Right lobe of liver (tissue), 6 donors: ENCODE data around the gene ENPP6. TPM values are rescaled to one million over a fixed set of nuclear protein-coding genes. Genes with fewer than 3 reads are reported as not detected.
A peak's percentile ranks its signal among the peaks of the same experiment; 100 is the strongest.

Experiments used
- ATAC-seq, 4 donors: fragments of 200-7000 bp; cut with Tn5 transposase; one replicate each; pipeline ENCODE4 v1.9.1; 2020; ENCODE audit warnings: mild to moderate bottlenecking in 4 of 4, moderate library complexity in 4 of 4
- DNase-seq, 3 donors: peaks; one replicate each; pipeline ENCODE4 v3.0.0-alpha.2; 2020
- H3K27ac ChIP-seq, 3 donors: fragments of 200-600 bp; one replicate each; pipeline ENCODE4 v1.8.0; 2022
- H3K27me3 ChIP-seq, 2 donors: fragments of 200-600 bp; one replicate each; pipeline ENCODE4 v1.8.0; 2022
- H3K36me3 ChIP-seq, 4 donors: fragments of 200-600 bp; sonication (generic) in 1 of 4; one replicate each; pipeline versions ENCODE4 v1.5.1 to v1.8.0; 2017 to 2022; ENCODE audit warnings: control low read depth in 1 of 4
- H3K4me1 ChIP-seq, 4 donors: fragments of 200-600 bp; sonication (generic) in 1 of 4; one replicate each; pipeline versions ENCODE4 v1.5.1 to v1.8.0; 2017 to 2022; ENCODE audit warnings: control low read depth in 1 of 4
- H3K4me3 ChIP-seq, 3 donors: fragments of 200-600 bp; one replicate each; pipeline ENCODE4 v1.8.0; 2022
- H3K9me3 ChIP-seq, 4 donors: fragments of 200-600 bp; sonication (generic) in 1 of 4; one replicate each; pipeline versions ENCODE4 v1.5.1 to v1.8.0; 2017 to 2022; ENCODE audit warnings: control low read depth in 1 of 4
- POLR2A ChIP-seq: fragments of 450-650 bp; IDR thresholded peaks from one replicate; pipeline ENCODE4 v1.6.1; 2017; ENCODE audit warnings: antibody characterized with exemption, mild to moderate bottlenecking
- WGBS: methylation state at CpG from one replicate; pipeline ENCODE4 v1.1.6; 2018; ENCODE audit warnings: low coverage, low lambda C conversion rate; ENCODE audit not compliant: insufficient coverage; ENCODE audit errors: missing lambda C conversion rate; 5-methylcytosine and 5-hydroxymethylcytosine counted together
- intact Hi-C, 2 donors: fragments of 100-400 bp; cut with DNase I; formaldehyde crosslinking; loops; one replicate each; pipeline versions ENCODE4 v1.11.2 to v1.14.1; 2022
- total RNA-seq, 6 experiments: library from RNA; depleted of rRNA in 2 of 6; stranded (reverse); fragments of >200 nt in 2 of 6; fragmentation: NEBNext Ultra II Directional in 3 of 6; extraction: Animal tissue kit (Norgen Biotek cat#: 25700) in 3 of 6; gene quantifications; one replicate each; pipeline versions ENCODE4 v1.1.0 to v1.2.4, GENCODE V29; 2016 to 2023
- TF ChIP-seq, protein P1 (sequence below), 4 donors: fragments of 200-600 bp in 3 of 4; fragments of 450-650 bp in 1 of 4; IDR thresholded peaks; one replicate each; pipeline versions ENCODE4 v1.5.1 to v1.8.0; 2016 to 2022; ENCODE audit warnings: antibody characterized with exemption in 4 of 4, mild to moderate bottlenecking in 2 of 4
- donor health status: DM: no; HTN: yes; CAD: no.
- donor health status: DM: no; HTN: no; CAD: no.
- donor health status: DM: no; HTN: no; CAD: no.
- donor health status: DM: no; HTN: yes; CAD: no.
- donor health status: DM: no; HTN: yes; CAD: no.

Gene ENPP6
- total RNA-seq, 6 experiments from 2014 or later = 0.06 to 0.42 TPM; not detected in 4

DNA sequence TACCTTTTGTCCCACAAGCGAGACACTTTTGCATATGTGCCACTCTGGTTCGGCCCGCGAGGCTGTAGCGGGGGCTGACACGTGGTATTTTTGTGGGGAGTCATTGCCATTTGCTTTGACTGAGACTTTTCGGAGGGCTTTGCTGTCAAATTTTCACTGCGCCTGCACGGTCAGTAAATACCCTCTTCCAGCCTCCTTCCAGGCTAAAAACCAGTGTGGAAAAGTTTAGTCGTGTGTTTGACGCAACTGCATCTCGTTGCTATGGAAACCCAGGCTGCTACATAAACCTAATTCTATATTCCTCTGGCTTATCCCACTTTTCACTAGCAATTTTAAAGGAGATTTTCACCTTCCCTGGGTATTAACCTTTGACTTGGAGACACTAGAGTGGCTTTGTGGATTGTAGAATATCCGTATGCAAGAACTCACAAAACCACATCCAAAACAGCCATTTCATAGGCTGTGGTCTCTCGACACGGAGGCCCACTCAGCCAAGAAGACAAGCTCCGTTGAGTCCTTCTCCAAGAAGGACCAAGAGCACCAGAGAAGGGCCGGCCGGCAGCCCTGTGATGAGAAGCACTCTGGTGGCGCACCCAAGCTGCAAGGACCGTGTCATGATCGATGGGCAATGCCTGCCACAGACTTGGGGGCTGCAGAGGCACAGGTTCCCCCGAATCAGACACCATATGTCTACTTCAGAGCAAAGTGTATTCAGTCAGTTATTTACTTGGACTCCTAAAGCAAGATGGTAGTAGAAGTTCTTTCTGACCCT, 38.4 kb upstream of the ENPP6 start:
- Histone ChIP-seq H3K4me3 (no peak overlapping the region), H3K36me3 (no peaks in the 10 kb centered on the region), H3K9me3 (no peaks in the 10 kb centered on the region), H3K27me3 (no peaks in the 10 kb centered on the region), H3K27ac (no peak overlapping the region), H3K4me1 (no peaks in the 10 kb centered on the region)
- intact Hi-C loops = loop anchor here in 1 of 2 donors (10.0 kb wide), 1 partner anchor 91 kb away; no protein-coding TSS in a partner anchor
- 72% methylated on average over 12 of the region's 22 CpGs for WGBS
- no peak for TF ChIP-seq POLR2A
- TF ChIP-seq, protein P1, sequence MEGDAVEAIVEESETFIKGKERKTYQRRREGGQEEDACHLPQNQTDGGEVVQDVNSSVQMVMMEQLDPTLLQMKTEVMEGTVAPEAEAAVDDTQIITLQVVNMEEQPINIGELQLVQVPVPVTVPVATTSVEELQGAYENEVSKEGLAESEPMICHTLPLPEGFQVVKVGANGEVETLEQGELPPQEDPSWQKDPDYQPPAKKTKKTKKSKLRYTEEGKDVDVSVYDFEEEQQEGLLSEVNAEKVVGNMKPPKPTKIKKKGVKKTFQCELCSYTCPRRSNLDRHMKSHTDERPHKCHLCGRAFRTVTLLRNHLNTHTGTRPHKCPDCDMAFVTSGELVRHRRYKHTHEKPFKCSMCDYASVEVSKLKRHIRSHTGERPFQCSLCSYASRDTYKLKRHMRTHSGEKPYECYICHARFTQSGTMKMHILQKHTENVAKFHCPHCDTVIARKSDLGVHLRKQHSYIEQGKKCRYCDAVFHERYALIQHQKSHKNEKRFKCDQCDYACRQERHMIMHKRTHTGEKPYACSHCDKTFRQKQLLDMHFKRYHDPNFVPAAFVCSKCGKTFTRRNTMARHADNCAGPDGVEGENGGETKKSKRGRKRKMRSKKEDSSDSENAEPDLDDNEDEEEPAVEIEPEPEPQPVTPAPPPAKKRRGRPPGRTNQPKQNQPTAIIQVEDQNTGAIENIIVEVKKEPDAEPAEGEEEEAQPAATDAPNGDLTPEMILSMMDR (IDR thresholded peaks at IDR 0.05) = no peak
- ATAC-seq (no peak), DNase-seq (no peak)

DNA sequence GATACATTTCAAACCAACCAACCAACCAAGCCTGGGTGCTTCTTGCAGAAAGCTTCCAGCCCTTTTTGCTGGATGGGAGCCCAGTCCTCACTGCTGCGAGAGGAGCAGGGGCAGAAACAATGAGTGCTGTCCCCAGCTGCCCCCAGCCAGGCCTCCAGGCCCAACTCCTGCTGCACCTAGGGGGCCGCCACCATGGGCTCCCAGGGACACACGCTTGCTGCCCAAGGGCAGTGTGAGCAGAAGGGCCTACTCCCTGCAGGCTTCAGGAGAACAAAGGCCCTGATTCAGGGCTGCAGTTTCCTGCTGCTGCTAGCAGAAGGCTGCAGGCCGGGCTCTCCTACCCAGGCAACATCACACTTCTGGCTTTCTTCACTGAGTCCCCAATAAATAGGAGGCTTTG, 37.7 kb upstream of the ENPP6 start:
- Histone ChIP-seq H3K4me3 (no peak overlapping the region), H3K27ac (no peak overlapping the region), H3K27me3 (no peaks in the 10 kb centered on the region), H3K36me3 (no peaks in the 10 kb centered on the region), H3K9me3 (no peaks in the 10 kb centered on the region), H3K4me1 (no peaks in the 10 kb centered on the region)
- DNase-seq (no peak), ATAC-seq (no peak)
- no CpG with 5 or more reads among the region's 4 CpGs for WGBS
- intact Hi-C loops = loop anchor here in 1 of 2 donors (10.0 kb wide), 1 partner anchor 91 kb away; no protein-coding TSS in a partner anchor
- TF ChIP-seq, protein P1 (IDR thresholded peaks at IDR 0.05) = no peak
- no peak for TF ChIP-seq POLR2A

DNA sequence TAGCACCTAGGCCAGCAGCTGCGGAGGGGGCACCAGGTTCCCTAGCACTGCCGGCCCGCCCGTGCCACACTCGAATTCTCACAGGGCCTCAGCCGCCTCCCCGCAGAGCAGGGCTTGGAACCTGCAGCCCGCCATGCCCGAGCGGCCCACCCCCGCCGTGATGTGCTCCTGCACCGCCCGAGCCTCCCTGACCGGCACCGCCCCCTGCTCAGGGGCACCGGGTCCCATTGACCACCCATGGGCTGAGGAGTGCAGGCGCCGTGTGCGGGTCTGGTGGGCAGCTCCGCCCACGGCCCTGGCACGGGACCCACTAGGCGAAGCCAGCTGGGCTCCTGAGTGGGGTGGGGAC, 35.4 kb upstream of the ENPP6 start:
- TF ChIP-seq, protein P1 (IDR thresholded peaks at IDR 0.05) = no peak
- no peak for TF ChIP-seq POLR2A
- WGBS = 98% methylated on average over 11 of the region's 24 CpGs
- no peaks in the 10 kb centered on the region for H3K36me3 ChIP-seq
- H3K9me3 ChIP-seq = no peaks in the 10 kb centered on the region
- DNase-seq (no peak), ATAC-seq (peak in 1 of 4 donors; percentile 34)
- no peaks in the 10 kb centered on the region for H3K4me1 ChIP-seq
- intact Hi-C loops = loop anchor here in 1 of 2 donors (10.0 kb wide), 1 partner anchor 88 kb away; no protein-coding TSS in a partner anchor
- no peaks in the 10 kb centered on the region for H3K27me3 ChIP-seq
- no peak overlapping the region for H3K27ac ChIP-seq
- no peak overlapping the region for H3K4me3 ChIP-seq

DNA sequence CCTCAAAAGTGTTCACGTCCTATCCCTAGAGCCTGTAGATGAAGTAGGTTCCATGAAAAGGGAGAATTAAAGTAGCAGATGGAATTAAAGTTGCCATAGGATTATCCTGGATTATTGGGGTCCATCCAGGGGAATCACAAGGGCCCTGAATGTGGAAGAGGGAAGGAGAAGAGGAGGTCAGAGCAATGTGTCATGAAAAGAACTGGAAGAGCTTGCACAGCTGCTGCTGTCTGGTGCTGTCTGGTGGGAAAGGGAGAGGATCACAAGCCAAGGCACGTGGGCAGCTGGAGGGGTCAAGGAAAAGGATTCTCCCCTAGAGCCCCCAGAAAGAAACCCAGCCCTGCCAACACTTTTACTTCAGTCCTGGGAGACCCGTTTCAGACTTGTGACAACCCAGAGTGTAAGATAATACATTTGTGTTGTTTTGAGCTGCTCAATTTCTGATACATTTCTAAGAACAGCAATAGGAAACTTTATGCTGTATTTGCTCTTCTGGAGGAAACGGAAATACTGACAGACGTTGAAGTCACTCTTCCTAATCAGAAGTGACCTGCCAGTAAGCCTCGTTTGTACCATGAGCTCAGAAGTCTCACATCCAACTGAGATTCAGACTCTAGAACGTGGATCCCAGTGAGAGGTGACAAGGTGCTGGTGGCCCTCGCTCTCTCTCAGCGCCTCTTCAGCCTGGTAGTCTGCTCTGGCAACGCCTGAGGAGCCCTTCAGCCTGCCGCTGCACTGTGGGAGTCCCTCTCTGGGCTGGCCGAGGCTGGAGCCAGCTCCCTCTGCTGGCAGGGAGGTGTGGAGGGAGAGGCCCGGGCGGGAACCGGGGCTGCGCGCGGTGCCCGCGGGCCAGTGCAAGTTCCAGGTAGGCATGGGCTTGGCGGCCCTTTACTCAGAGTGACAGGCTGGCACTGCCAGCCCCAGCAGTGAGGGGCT, 34.7 kb upstream of the ENPP6 start:
- H3K9me3 ChIP-seq = no peaks in the 10 kb centered on the region
- H3K4me1 ChIP-seq = no peaks in the 10 kb centered on the region
- no peaks in the 10 kb centered on the region for H3K36me3 ChIP-seq
- no peak overlapping the region for H3K4me3 ChIP-seq
- 63% methylated on average over 12 of the region's 21 CpGs for WGBS
- H3K27ac ChIP-seq = no peak overlapping the region
- TF ChIP-seq, protein P1 (IDR thresholded peaks at IDR 0.05) = no peak
- TF ChIP-seq POLR2A = no peak
- no peaks in the 10 kb centered on the region for H3K27me3 ChIP-seq
- intact Hi-C loops = loop anchor here in 1 of 2 donors (10.0 kb wide), 1 partner anchor 88 kb away; no protein-coding TSS in a partner anchor
- DNase-seq (no peak), ATAC-seq (no peak)
